Endothelial cell of umbilical vein (primary cell): ENCODE data around the gene BTBD8. TPM values are rescaled to one million over a fixed set of nuclear protein-coding genes. Genes with fewer than 3 reads are reported as not detected.
"Not testable (repeated sequence)": the region's sequence is repeated elsewhere in the genome, so short reads cannot be mapped to it uniquely, and the experiment has no call there.

Source experiments
- BruUV-seq: library from RNA; stranded (reverse); fragments of 400-500 nt; replicated peaks from 2 replicates; lab custom pipeline; 2021; lab: Mats Ljungman, UMichigan
- CTCF ChIA-PET: fragments of 300-600, 350-600 bp; sonication (Branson Sonifier 250); formaldehyde crosslinking; loops from one replicate; lab custom pipeline; 2021; ENCODE audit warnings: antibody characterized with exemption, inconsistent platforms; lab: Charles Lee
- POLR2A ChIA-PET: fragments of 300-600, 350-600 bp; sonication (Branson Sonifier 250); formaldehyde crosslinking; loops from one replicate; lab custom pipeline; 2021; ENCODE audit warnings: antibody characterized with exemption, inconsistent platforms; lab: Charles Lee
- DNase-seq: peaks from one replicate; pipeline ENCODE4 v3.0.0-alpha.2; 2011; ENCODE audit warnings: low read depth, low spot score
- FAIRE-seq: peaks from 2 replicates; lab custom pipeline; 2011; peaks lifted over from hg19 to GRCh38; lab: Jason Lieb, UNC
- H2AFZ ChIP-seq: 2 replicates; pipeline ENCODE4 v1.6.0; 2012; ENCODE audit warnings: low read depth, low read length, control low read depth, inconsistent platforms
- H3K27ac ChIP-seq: 2 replicates; pipeline ENCODE4 v1.5.1; 2011; ENCODE audit warnings: low read depth, mild to moderate bottlenecking, control low read depth, low read length, moderate library complexity; ENCODE audit not compliant: insufficient read depth
- H3K27me3 ChIP-seq, 2 experiments: 2 replicates each; pipeline versions ENCODE4 v1.6.0 to v1.6.1; 2011; ENCODE audit warnings: low read length in 2 of 2, mixed read lengths in 1 of 2; ENCODE audit not compliant: control insufficient read depth in 2 of 2, insufficient read depth in 2 of 2
- H3K36me3 ChIP-seq, 2 experiments: 2 replicates in 1 of 2; 3 replicates in 1 of 2; pipeline ENCODE4 v1.5.1; 2011; ENCODE audit warnings: low read length in 2 of 2, mild to moderate bottlenecking in 1 of 2, moderate library complexity in 1 of 2; ENCODE audit not compliant: control insufficient read depth in 2 of 2, insufficient read depth in 2 of 2; ENCODE audit errors: extremely low read depth in 1 of 2
- H3K4me1 ChIP-seq: 3 replicates; pipeline ENCODE4 v1.5.1; 2011; ENCODE audit warnings: mild to moderate bottlenecking, low read length; ENCODE audit not compliant: control insufficient read depth, insufficient read depth; ENCODE audit errors: extremely low read depth
- H3K4me2 ChIP-seq: 2 replicates; pipeline ENCODE4 v1.6.1; 2011; ENCODE audit warnings: low read length, control low read depth, mixed read lengths; ENCODE audit not compliant: insufficient read depth
- H3K4me3 ChIP-seq, 3 experiments: fragments of 200-600 bp in 1 of 3; sonication (generic), shearing (Covaris generic) in 1 of 3; replicated peaks in 1 of 3; 2 replicates each; pipeline ENCODE4 v1.5.1; 2011 to 2016; ENCODE audit warnings: control low read depth in 3 of 3, low read length in 3 of 3, mild to moderate bottlenecking in 2 of 3, inconsistent platforms in 1 of 3, low read depth in 1 of 3, moderate library complexity in 1 of 3; ENCODE audit not compliant: insufficient read depth in 1 of 3
- H3K79me2 ChIP-seq: 2 replicates; pipeline ENCODE4 v1.6.0; 2012; ENCODE audit warnings: low read length, inconsistent platforms; ENCODE audit not compliant: control insufficient read depth, insufficient read depth
- H3K9ac ChIP-seq: replicated peaks from 2 replicates; pipeline ENCODE3; 2011; ENCODE audit warnings: low read length, control low read depth; ENCODE audit not compliant: insufficient read depth; ENCODE audit errors: extremely low read depth
- H3K9me1 ChIP-seq: replicated peaks from 3 replicates; pipeline ENCODE4 v1.6.0; 2011; ENCODE audit warnings: mild to moderate bottlenecking, low read length; ENCODE audit not compliant: control insufficient read depth, insufficient read depth; ENCODE audit errors: extremely low read depth
- H3K9me3 ChIP-seq: replicated peaks from 2 replicates; pipeline ENCODE4 v1.5.1; 2012; ENCODE audit warnings: low read length, inconsistent platforms; ENCODE audit not compliant: control insufficient read depth, insufficient read depth
- H4K20me1 ChIP-seq: replicated peaks from 2 replicates; pipeline ENCODE3; 2011; ENCODE audit warnings: mild to moderate bottlenecking, low read length; ENCODE audit not compliant: control insufficient read depth, insufficient read depth; ENCODE audit errors: extremely low read depth
- EZH2 ChIP-seq: IDR thresholded peaks from 2 replicates; pipeline ENCODE4 v1.6.1; 2012; ENCODE audit warnings: borderline replicate concordance, low read depth, mild to moderate bottlenecking, moderate library complexity, low read length, inconsistent platforms; ENCODE audit not compliant: severe bottlenecking
- JUN ChIP-seq: IDR thresholded peaks from 2 replicates; pipeline ENCODE4 v1.6.1; 2011; ENCODE audit warnings: borderline replicate concordance, low read depth; ENCODE audit not compliant: insufficient read length, insufficient read depth
- POLR2AphosphoS5 ChIP-seq: IDR thresholded peaks from 2 replicates; pipeline ENCODE4 v1.6.1; 2012; ENCODE audit warnings: low read depth, mild to moderate bottlenecking, control low read depth, low read length, moderate library complexity; ENCODE audit not compliant: insufficient read depth
- dilution Hi-C: fragments of 300-500 bp; cut with MboI; formaldehyde crosslinking; loops from one replicate; pipeline ENCODE4 v1.15.0; 2019; ENCODE audit warnings: low sequenced_read_pairs; ENCODE audit not compliant: extremely low pct_ligation_motif_present
- intact Hi-C: fragments of 100-400 bp; cut with micrococcal nuclease; formaldehyde crosslinking; loops from one replicate; pipeline ENCODE4 v1.10.0; 2022
- polyA plus RNA-seq, 4 experiments: library from polyadenylated mRNA; depleted of rRNA in 3 of 4; stranded (reverse) in 3 of 4; unstranded in 1 of 4; fragments of >200 nt; gene quantifications; 2 replicates each; pipeline versions ENCODE4 v1.2.1 to v1.2.3, GENCODE V29; 2011 to 2012; ENCODE audit warnings: missing spikeins in 1 of 4
- total RNA-seq: library from RNA; stranded (reverse); gene quantifications from 2 replicates; pipeline ENCODE4 v1.2.3, GENCODE V29; 2021
- TF ChIP-seq, protein P1 (sequence below), 2 donors: IDR thresholded peaks; 1 replicate in 1 of 2; 2 replicates in 1 of 2; pipeline ENCODE4 v1.5.1; 2011; ENCODE audit warnings: low read length in 2 of 2, mild to moderate bottlenecking in 2 of 2, moderate library complexity in 2 of 2, control low read depth in 1 of 2, inconsistent platforms in 1 of 2, low read depth in 1 of 2; ENCODE audit not compliant: insufficient read depth in 1 of 2; ENCODE audit errors: extremely low read depth in 1 of 2

Gene BTBD8
- total and polyA plus RNA-seq, 2 donors (not counting 3 experiments of a cell fraction or from before 2014, with no cell fraction given) = 0.36 to 1.7 TPM

DNA sequence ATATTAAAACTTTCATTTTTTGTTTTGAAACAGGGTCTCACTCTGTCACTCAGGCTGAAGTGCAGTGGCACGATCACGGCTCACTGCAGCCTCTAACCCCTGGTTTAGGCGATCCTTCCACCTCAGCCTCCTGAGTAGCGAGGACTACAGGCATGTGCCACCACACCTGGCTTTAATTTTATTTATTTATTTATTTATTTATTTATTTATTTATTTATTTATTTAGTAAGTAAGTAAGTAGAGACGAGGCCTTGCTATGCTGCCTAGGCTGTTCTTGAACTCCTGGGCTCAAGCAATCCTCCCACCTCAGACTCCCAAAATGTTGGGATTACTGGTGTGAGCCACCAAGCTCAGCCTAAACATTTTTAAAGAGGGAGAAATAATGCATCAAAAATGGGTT, 3.8 kb upstream of the BTBD8 start:
- Histone ChIP-seq H3K27me3 (no peaks in the 10 kb centered on the region), H3K27ac (no peak overlapping the region), H3K4me1 (peaks cover 2% of the 10 kb centered on the region), H3K4me2 (no peak overlapping the region), H2AFZ (no peak overlapping the region), H3K9me1 (no peaks in the 10 kb centered on the region), H3K9me3 (no peaks in the 10 kb centered on the region), H3K79me2 (no peaks in the 10 kb centered on the region), H3K36me3 (no peaks in the 10 kb centered on the region), H4K20me1 (no peaks in the 10 kb centered on the region), H3K4me3 (no peak overlapping the region), H3K9ac (no peak overlapping the region)
- ChIA-PET CTCF (no interaction called here), POLR2A (no interaction called here)
- TF ChIP-seq POLR2AphosphoS5 (no peak), JUN (no peak), EZH2 (no peak)
- TF ChIP-seq, protein P1, sequence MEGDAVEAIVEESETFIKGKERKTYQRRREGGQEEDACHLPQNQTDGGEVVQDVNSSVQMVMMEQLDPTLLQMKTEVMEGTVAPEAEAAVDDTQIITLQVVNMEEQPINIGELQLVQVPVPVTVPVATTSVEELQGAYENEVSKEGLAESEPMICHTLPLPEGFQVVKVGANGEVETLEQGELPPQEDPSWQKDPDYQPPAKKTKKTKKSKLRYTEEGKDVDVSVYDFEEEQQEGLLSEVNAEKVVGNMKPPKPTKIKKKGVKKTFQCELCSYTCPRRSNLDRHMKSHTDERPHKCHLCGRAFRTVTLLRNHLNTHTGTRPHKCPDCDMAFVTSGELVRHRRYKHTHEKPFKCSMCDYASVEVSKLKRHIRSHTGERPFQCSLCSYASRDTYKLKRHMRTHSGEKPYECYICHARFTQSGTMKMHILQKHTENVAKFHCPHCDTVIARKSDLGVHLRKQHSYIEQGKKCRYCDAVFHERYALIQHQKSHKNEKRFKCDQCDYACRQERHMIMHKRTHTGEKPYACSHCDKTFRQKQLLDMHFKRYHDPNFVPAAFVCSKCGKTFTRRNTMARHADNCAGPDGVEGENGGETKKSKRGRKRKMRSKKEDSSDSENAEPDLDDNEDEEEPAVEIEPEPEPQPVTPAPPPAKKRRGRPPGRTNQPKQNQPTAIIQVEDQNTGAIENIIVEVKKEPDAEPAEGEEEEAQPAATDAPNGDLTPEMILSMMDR (IDR thresholded peaks at IDR 0.05; ENCODE audit: extremely low read depth in 1 of 2, insufficient read depth in 1 of 2, low read depth in 1 of 2, low read length in 2 of 2) = no peak
- DNase-seq = no peak
- no TSS peak for BruUV-seq
- dilution Hi-C loops (no loop called here), intact Hi-C loops (no loop called here)
- FAIRE-seq = no peak

DNA sequence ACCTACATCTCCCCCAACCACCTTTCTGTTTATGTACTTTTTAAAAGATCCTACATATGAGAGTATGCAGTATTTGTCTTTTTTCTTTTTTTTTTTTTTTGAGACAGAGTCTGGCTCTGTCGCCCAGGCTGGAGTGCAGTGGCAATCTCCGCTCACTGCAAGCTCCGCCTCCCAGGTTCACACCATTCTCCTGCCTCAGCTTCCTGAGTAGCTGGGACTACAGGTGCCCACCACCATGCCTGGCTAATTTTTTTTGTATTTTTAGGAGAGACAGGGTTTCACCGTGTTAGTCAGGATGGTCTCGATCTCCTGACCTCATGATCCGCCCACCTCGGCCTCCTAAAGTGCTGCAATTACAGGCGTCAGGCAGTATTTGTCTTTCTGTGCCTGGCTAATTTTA, 2.1 kb upstream of the BTBD8 start:
- H3K9ac ChIP-seq, H2AFZ ChIP-seq, H3K4me3 ChIP-seq, dilution Hi-C loops, BruUV-seq, FAIRE-seq, H3K27me3 ChIP-seq, H3K36me3 ChIP-seq, H3K9me1 ChIP-seq, DNase-seq, H3K4me2 ChIP-seq, H3K79me2 ChIP-seq, H3K4me1 ChIP-seq, H4K20me1 ChIP-seq, CTCF ChIA-PET, intact Hi-C loops, POLR2A ChIA-PET, H3K9me3 ChIP-seq, H3K27ac ChIP-seq: not testable (repeated sequence)
